ENCODE measurements around the gene ANKRD33.

The ANKRD33 gene

GRCh38 chr12:51863363-51863932 is 24.5 kb upstream of the ANKRD33 start:
- H3K4me3 ChIP-seq (ENCODE audit: low read length): peak overlapping the region; percentile 66
- H3K27ac ChIP-seq (ENCODE audit: low read depth, low read length): peak overlapping the region; percentile 87
- no peaks in the 10 kb centered on the region for H3K9me3 ChIP-seq (ENCODE audit: insufficient read depth, low read depth, low read length)
- WGBS: under 1% methylated on average over 17 of the region's 17 CpGs
- peaks cover 30% of the 10 kb centered on the region for H3K27me3 ChIP-seq (ENCODE audit: insufficient read depth, low read length)
- peak overlapping the region; percentile 69 for H3K9ac ChIP-seq (ENCODE audit: low read depth, low read length)
- peaks cover 34% of the 10 kb centered on the region for H3K4me1 ChIP-seq (ENCODE audit: insufficient read depth, low read length)
- no peaks in the 10 kb centered on the region for H3K36me3 ChIP-seq (ENCODE audit: insufficient read depth, low read length)

GRCh38 chr12:51863933-51864832 is 23.7 kb upstream of the ANKRD33 start:
- H3K9ac ChIP-seq (ENCODE audit: low read depth, low read length): peak overlapping the region; percentile 69
- peak overlapping the region; percentile 87 for H3K27ac ChIP-seq (ENCODE audit: low read depth, low read length)
- 2% methylated on average over 53 of the region's 53 CpGs for WGBS
- peaks cover 38% of the 10 kb centered on the region for H3K27me3 ChIP-seq (ENCODE audit: insufficient read depth, low read length)
- H3K4me3 ChIP-seq (ENCODE audit: low read length): peak overlapping the region; percentile 66
- no peaks in the 10 kb centered on the region for H3K9me3 ChIP-seq (ENCODE audit: insufficient read depth, low read depth, low read length)
- peaks cover 40% of the 10 kb centered on the region for H3K4me1 ChIP-seq (ENCODE audit: insufficient read depth, low read length)
- H3K36me3 ChIP-seq (ENCODE audit: insufficient read depth, low read length): no peaks in the 10 kb centered on the region

- no peaks in the 10 kb centered on the region for H3K9me3 ChIP-seq (ENCODE audit: insufficient read depth, low read depth, low read length)
- WGBS: 33% methylated on average over 11 of the region's 12 CpGs
- peaks cover 45% of the 10 kb centered on the region for H3K27me3 ChIP-seq (ENCODE audit: insufficient read depth, low read length)
- peak overlapping the region; percentile 56; the same call in 1 of the 2 replicates for H3K27ac ChIP-seq (ENCODE audit: low read depth, low read length)
- H3K4me1 ChIP-seq (ENCODE audit: insufficient read depth, low read length): peaks cover 45% of the 10 kb centered on the region
- peak overlapping the region; percentile 66 for H3K4me3 ChIP-seq (ENCODE audit: low read length)
- H3K9ac ChIP-seq (ENCODE audit: low read depth, low read length): peak overlapping the region; percentile 21; the same call in 1 of the 2 replicates
- H3K36me3 ChIP-seq (ENCODE audit: insufficient read depth, low read length): no peaks in the 10 kb centered on the region
These were observed 22.9 kb upstream of the ANKRD33 start for GRCh38 chr12:51864833-51865670.

- Histone ChIP-seq H3K9ac (ENCODE audit: low read depth, low read length) (no peak overlapping the region), H3K27ac (ENCODE audit: low read depth, low read length) (peak overlapping the region; percentile 56; the same call in 1 of the 2 replicates), H3K4me3 (ENCODE audit: low read length) (no peak overlapping the region), H3K36me3 (ENCODE audit: insufficient read depth, low read length) (no peaks in the 10 kb centered on the region), H3K27me3 (ENCODE audit: insufficient read depth, low read length) (peaks cover 52% of the 10 kb centered on the region), H3K4me1 (ENCODE audit: insufficient read depth, low read length) (peaks cover 53% of the 10 kb centered on the region), H3K9me3 (ENCODE audit: insufficient read depth, low read depth, low read length) (no peaks in the 10 kb centered on the region)
- 48% methylated on average over 7 of the region's 7 CpGs for WGBS
These were observed 22.1 kb upstream of the ANKRD33 start for GRCh38 chr12:51865757-51866270.

- Histone ChIP-seq H3K4me3 (ENCODE audit: low read length) (no peak overlapping the region), H3K4me1 (ENCODE audit: insufficient read depth, low read length) (peaks cover 55% of the 10 kb centered on the region), H3K9me3 (ENCODE audit: insufficient read depth, low read depth, low read length) (no peaks in the 10 kb centered on the region), H3K27me3 (ENCODE audit: insufficient read depth, low read length) (peaks cover 58% of the 10 kb centered on the region), H3K36me3 (ENCODE audit: insufficient read depth, low read length) (no peaks in the 10 kb centered on the region), H3K9ac (ENCODE audit: low read depth, low read length) (no peak overlapping the region), H3K27ac (ENCODE audit: low read depth, low read length) (peak overlapping the region; percentile 39; the same call in 1 of the 2 replicates)
- 81% methylated on average over 4 of the region's 4 CpGs for WGBS
These were observed 21.6 kb upstream of the ANKRD33 start for GRCh38 chr12:51866324-51866723.

GRCh38 chr12:51866762-51867161 is 21.1 kb upstream of the ANKRD33 start:
- H3K27me3 ChIP-seq (ENCODE audit: insufficient read depth, low read length): peaks cover 61% of the 10 kb centered on the region
- no peak overlapping the region for H3K9ac ChIP-seq (ENCODE audit: low read depth, low read length)
- H3K4me3 ChIP-seq (ENCODE audit: low read length): no peak overlapping the region
- H3K9me3 ChIP-seq (ENCODE audit: insufficient read depth, low read depth, low read length): no peaks in the 10 kb centered on the region
- H3K27ac ChIP-seq (ENCODE audit: low read depth, low read length): no peak overlapping the region
- H3K36me3 ChIP-seq (ENCODE audit: insufficient read depth, low read length): no peaks in the 10 kb centered on the region
- H3K4me1 ChIP-seq (ENCODE audit: insufficient read depth, low read length): peaks cover 59% of the 10 kb centered on the region
- 81% methylated on average over 6 of the region's 8 CpGs for WGBS

GRCh38 chr12:51867371-51867770 is 20.5 kb upstream of the ANKRD33 start:
- no peak overlapping the region for H3K4me3 ChIP-seq (ENCODE audit: low read length)
- H3K27ac ChIP-seq (ENCODE audit: low read depth, low read length): no peak overlapping the region
- no peak overlapping the region for H3K9ac ChIP-seq (ENCODE audit: low read depth, low read length)
- H3K4me1 ChIP-seq (ENCODE audit: insufficient read depth, low read length): peaks cover 65% of the 10 kb centered on the region
- no peaks in the 10 kb centered on the region for H3K36me3 ChIP-seq (ENCODE audit: insufficient read depth, low read length)
- peaks cover 57% of the 10 kb centered on the region for H3K27me3 ChIP-seq (ENCODE audit: insufficient read depth, low read length)
- H3K9me3 ChIP-seq (ENCODE audit: insufficient read depth, low read depth, low read length): no peaks in the 10 kb centered on the region

- H3K4me3 ChIP-seq (ENCODE audit: low read length): no peak overlapping the region
- WGBS: 89% methylated on average over 12 of the region's 12 CpGs
- H3K27me3 ChIP-seq (ENCODE audit: insufficient read depth, low read length): peaks cover 55% of the 10 kb centered on the region
- no peak overlapping the region for H3K9ac ChIP-seq (ENCODE audit: low read depth, low read length)
- H3K9me3 ChIP-seq (ENCODE audit: insufficient read depth, low read depth, low read length): no peaks in the 10 kb centered on the region
- H3K36me3 ChIP-seq (ENCODE audit: insufficient read depth, low read length): no peaks in the 10 kb centered on the region
- no peak overlapping the region for H3K27ac ChIP-seq (ENCODE audit: low read depth, low read length)
- peaks cover 64% of the 10 kb centered on the region for H3K4me1 ChIP-seq (ENCODE audit: insufficient read depth, low read length)
These were observed 20.0 kb upstream of the ANKRD33 start for GRCh38 chr12:51867796-51868428.

GRCh38 chr12:51868821-51869495 is 18.9 kb upstream of the ANKRD33 start:
- WGBS: 3% methylated on average over 67 of the region's 67 CpGs
- peak overlapping the region; percentile 68 for H3K4me3 ChIP-seq (ENCODE audit: low read length)
- no peaks in the 10 kb centered on the region for H3K36me3 ChIP-seq (ENCODE audit: insufficient read depth, low read length)
- peak overlapping the region; percentile 70 for H3K9ac ChIP-seq (ENCODE audit: low read depth, low read length)
- H3K9me3 ChIP-seq (ENCODE audit: insufficient read depth, low read depth, low read length): no peaks in the 10 kb centered on the region
- peaks cover 55% of the 10 kb centered on the region for H3K27me3 ChIP-seq (ENCODE audit: insufficient read depth, low read length)
- peaks cover 57% of the 10 kb centered on the region for H3K4me1 ChIP-seq (ENCODE audit: insufficient read depth, low read length)
- no peak overlapping the region for H3K27ac ChIP-seq (ENCODE audit: low read depth, low read length)

- no peak overlapping the region; the same call in 1 of the 2 replicates for H3K27ac ChIP-seq (ENCODE audit: low read depth, low read length)
- H3K4me3 ChIP-seq (ENCODE audit: low read length): peak overlapping the region; percentile 68
- H3K36me3 ChIP-seq (ENCODE audit: insufficient read depth, low read length): no peaks in the 10 kb centered on the region
- no peaks in the 10 kb centered on the region for H3K9me3 ChIP-seq (ENCODE audit: insufficient read depth, low read depth, low read length)
- peak overlapping the region; percentile 70; the same call in 1 of the 2 replicates for H3K9ac ChIP-seq (ENCODE audit: low read depth, low read length)
- WGBS: 6% methylated on average over 20 of the region's 20 CpGs
- peaks cover 55% of the 10 kb centered on the region for H3K27me3 ChIP-seq (ENCODE audit: insufficient read depth, low read length)
- peaks cover 57% of the 10 kb centered on the region for H3K4me1 ChIP-seq (ENCODE audit: insufficient read depth, low read length)
These were observed 18.4 kb upstream of the ANKRD33 start for GRCh38 chr12:51869496-51869865.
